Activated naive CD4-positive, alpha-beta T cell treated with anti-CD3 and anti-CD28 coated beads, Interleukin-2, amount 10 ng/mL, durations not matched to agents 7 days and 5 days (primary cell): ENCODE measurements around the gene CHPF2.

Experiments used
- CTCF ChIA-PET: fragments of 350-600 bp; sonication (Branson Sonifier 250); formaldehyde crosslinking; loops from one replicate; lab custom pipeline; 2021; ENCODE audit warnings: antibody characterized with exemption; lab: Charles Lee
- DNase-seq: peaks from one replicate; pipeline ENCODE4 v3.0.0-alpha.2; 2020
- H3K27ac Mint-ChIP-seq: one replicate; pipeline ENCODE4 v1.8.0; 2021; ENCODE audit warnings: mild to moderate bottlenecking, moderate library complexity, mixed read lengths
- H3K27me3 Mint-ChIP-seq: one replicate; pipeline ENCODE4 v1.8.0; 2021; ENCODE audit warnings: mild to moderate bottlenecking, mixed read lengths
- H3K36me3 Mint-ChIP-seq: one replicate; pipeline ENCODE4 v1.8.0; 2021; ENCODE audit warnings: mixed read lengths
- H3K4me1 Mint-ChIP-seq: one replicate; pipeline ENCODE4 v1.8.0; 2021; ENCODE audit warnings: mixed read lengths
- H3K4me3 Mint-ChIP-seq: one replicate; pipeline ENCODE4 v1.8.0; 2021; ENCODE audit warnings: mild to moderate bottlenecking, moderate library complexity, mixed read lengths
- H3K9me3 Mint-ChIP-seq: one replicate; pipeline ENCODE4 v1.8.0; 2021; ENCODE audit warnings: mixed read lengths

The CHPF2 gene

GRCh38 chr7:151249034-151249731, 16.9 kb downstream of the CHPF2 start:
- DNase-seq: peak; percentile 46
- Mint-ChIP-seq H3K27ac (no peak overlapping the region), H3K4me3 (peak overlapping the region; percentile 40), H3K27me3 (peaks cover 94% of the 10 kb centered on the region), H3K4me1 (peaks cover 31% of the 10 kb centered on the region), H3K9me3 (no peaks in the 10 kb centered on the region), H3K36me3 (no peaks in the 10 kb centered on the region)
- CTCF ChIA-PET: interaction anchor here (1.2 kb wide), 1 partner anchor 120 kb away, joined by 3 read pairs; no protein-coding TSS in a partner anchor

- CTCF ChIA-PET: no interaction called here
- Mint-ChIP-seq H3K4me1 (peaks cover 26% of the 10 kb centered on the region), H3K27me3 (peaks cover 96% of the 10 kb centered on the region)
These were observed 17.4 kb downstream of the CHPF2 start for GRCh38 chr7:151249732-151250072.

GRCh38 chr7:151250181-151251132, 18.2 kb downstream of the CHPF2 start:
- CTCF ChIA-PET: interaction anchor here (2.0 kb wide), 1 partner anchor 83 kb away, joined by 5 read pairs; the partner anchor contains the start of gene GBX1
- Mint-ChIP-seq H3K4me1 (peaks cover 22% of the 10 kb centered on the region), H3K9me3 (no peaks in the 10 kb centered on the region), H3K27me3 (peaks cover 97% of the 10 kb centered on the region), H3K4me3 (no peak overlapping the region), H3K27ac (no peak overlapping the region), H3K36me3 (no peaks in the 10 kb centered on the region)
- no peak for DNase-seq

More at GRCh38 chr7:151249732-151250072, 17.4 kb downstream of the CHPF2 start:
- Mint-ChIP-seq H3K4me3 (no peak overlapping the region), H3K27ac (no peak overlapping the region), H3K36me3 (no peaks in the 10 kb centered on the region), H3K9me3 (no peaks in the 10 kb centered on the region)
- no peak for DNase-seq

- DNase-seq: no peak
- no peak overlapping the region for H3K27ac Mint-ChIP-seq
- CTCF ChIA-PET: interaction anchor here (2.0 kb wide), 1 partner anchor 84 kb away, joined by 5 read pairs; the partner anchor contains the start of gene GBX1
- no peak overlapping the region for H3K4me3 Mint-ChIP-seq
- peaks cover 20% of the 10 kb centered on the region for H3K4me1 Mint-ChIP-seq
- no peaks in the 10 kb centered on the region for H3K36me3 Mint-ChIP-seq
- no peaks in the 10 kb centered on the region for H3K9me3 Mint-ChIP-seq
- H3K27me3 Mint-ChIP-seq: peaks cover 97% of the 10 kb centered on the region
These were observed 19.0 kb downstream of the CHPF2 start for GRCh38 chr7:151251328-151251688.

- Mint-ChIP-seq H3K4me3 (no peak overlapping the region), H3K36me3 (no peaks in the 10 kb centered on the region), H3K9me3 (no peaks in the 10 kb centered on the region), H3K27ac (no peak overlapping the region), H3K27me3 (peaks cover 97% of the 10 kb centered on the region), H3K4me1 (peaks cover 20% of the 10 kb centered on the region)
- DNase-seq: no peak
- CTCF ChIA-PET: interaction anchor here (1.3 to 2.0 kb wide), 2 partner anchors 8 to 84 kb away, joined by 5 read pairs; partner anchors contain the start of gene GBX1
These were observed 19.6 kb downstream of the CHPF2 start for GRCh38 chr7:151251689-151252560.

GRCh38 chr7:151252561-151252835, 20.2 kb downstream of the CHPF2 start:
- Mint-ChIP-seq H3K36me3 (no peaks in the 10 kb centered on the region), H3K9me3 (no peaks in the 10 kb centered on the region), H3K4me1 (peaks cover 20% of the 10 kb centered on the region), H3K27ac (no peak overlapping the region), H3K27me3 (peaks cover 97% of the 10 kb centered on the region), H3K4me3 (no peak overlapping the region)
- CTCF ChIA-PET: interaction anchor here (0.5 to 1.3 kb wide), 3 partner anchors 8 to 128 kb away, joined by 3 to 5 read pairs (median 3); no protein-coding TSS in a partner anchor
- DNase-seq: no peak

DNA sequence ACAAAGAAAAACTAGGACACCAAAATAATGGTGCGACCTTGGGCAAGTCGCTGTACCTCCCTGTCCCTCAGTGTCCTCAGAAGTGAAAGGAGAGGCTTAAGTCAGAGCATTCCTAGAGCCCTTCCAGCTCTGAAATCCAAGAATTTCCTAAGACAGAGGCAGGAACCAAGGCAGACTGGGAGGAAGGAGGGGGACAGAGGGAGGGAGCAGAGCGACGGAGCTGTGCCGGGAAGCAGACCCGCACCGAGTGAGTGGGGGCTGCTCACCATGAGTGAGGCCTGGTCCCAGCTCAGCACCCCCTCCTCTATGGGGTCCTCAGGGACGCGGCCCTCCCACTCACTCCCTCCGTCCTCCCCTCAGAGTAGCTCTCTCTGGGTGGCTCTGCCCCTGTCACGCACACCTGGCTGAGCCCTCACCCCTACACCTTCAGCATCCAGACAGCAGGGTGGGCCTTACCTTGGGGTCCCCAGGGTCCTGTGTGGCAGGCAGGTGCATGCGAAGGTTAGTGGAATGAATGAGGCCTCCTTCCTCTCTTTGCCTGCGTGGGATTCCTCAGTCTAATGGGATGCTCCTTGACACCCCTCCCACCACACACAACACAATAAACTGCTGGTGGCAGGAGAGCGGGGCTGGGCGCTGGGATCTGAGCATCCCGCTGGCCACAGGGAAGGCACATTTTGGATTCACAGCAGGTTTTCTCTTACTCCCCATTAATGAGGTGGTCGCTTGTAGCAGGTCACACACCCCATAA, 20.9 kb downstream of the CHPF2 start:
- Mint-ChIP-seq H3K36me3 (no peaks in the 10 kb centered on the region), H3K27ac (no peak overlapping the region), H3K4me1 (peaks cover 16% of the 10 kb centered on the region), H3K27me3 (peaks cover 97% of the 10 kb centered on the region), H3K9me3 (no peaks in the 10 kb centered on the region), H3K4me3 (no peak overlapping the region)
- CTCF ChIA-PET: interaction anchor here (0.5 to 1.3 kb wide), 3 partner anchors 9 to 128 kb away, joined by 3 to 5 read pairs (median 3); no protein-coding TSS in a partner anchor
- DNase-seq: no peak

GRCh38 chr7:151254316-151254715, 22.0 kb downstream of the CHPF2 start:
- Mint-ChIP-seq H3K4me1 (peaks cover 10% of the 10 kb centered on the region), H3K27me3 (peaks cover 95% of the 10 kb centered on the region), H3K36me3 (no peaks in the 10 kb centered on the region), H3K27ac (no peak overlapping the region), H3K4me3 (no peak overlapping the region), H3K9me3 (no peaks in the 10 kb centered on the region)
- CTCF ChIA-PET: interaction anchor here (0.9 kb wide), 1 partner anchor 10 kb away, joined by 4 read pairs; no protein-coding TSS in a partner anchor
- DNase-seq: no peak

DNA sequence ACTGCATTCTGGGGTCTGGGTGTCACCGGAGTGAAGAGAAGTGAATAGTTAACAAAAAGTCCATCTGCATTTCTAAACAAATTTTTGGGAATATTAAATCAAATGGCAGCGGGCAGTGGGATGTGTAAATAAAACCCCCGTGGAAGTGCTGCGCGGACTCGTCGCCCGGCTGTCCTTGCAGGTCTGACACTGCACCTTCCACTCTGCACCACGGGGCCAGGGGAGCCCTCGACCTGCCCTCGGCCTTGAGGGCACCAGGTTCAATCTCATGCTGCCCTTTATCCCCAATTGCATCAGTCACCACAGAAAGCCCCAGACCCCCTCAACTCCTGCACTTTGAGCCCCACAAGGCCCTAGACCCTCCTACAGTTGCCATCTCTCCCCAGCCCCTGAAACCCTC, 22.6 kb downstream of the CHPF2 start:
- DNase-seq: no peak
- Mint-ChIP-seq H3K4me1 (peaks cover 6% of the 10 kb centered on the region), H3K27me3 (peaks cover 90% of the 10 kb centered on the region), H3K4me3 (no peak overlapping the region), H3K36me3 (no peaks in the 10 kb centered on the region), H3K9me3 (no peaks in the 10 kb centered on the region), H3K27ac (no peak overlapping the region)
- CTCF ChIA-PET: interaction anchor here (0.9 kb wide), 1 partner anchor 11 kb away, joined by 4 read pairs; no protein-coding TSS in a partner anchor

DNA sequence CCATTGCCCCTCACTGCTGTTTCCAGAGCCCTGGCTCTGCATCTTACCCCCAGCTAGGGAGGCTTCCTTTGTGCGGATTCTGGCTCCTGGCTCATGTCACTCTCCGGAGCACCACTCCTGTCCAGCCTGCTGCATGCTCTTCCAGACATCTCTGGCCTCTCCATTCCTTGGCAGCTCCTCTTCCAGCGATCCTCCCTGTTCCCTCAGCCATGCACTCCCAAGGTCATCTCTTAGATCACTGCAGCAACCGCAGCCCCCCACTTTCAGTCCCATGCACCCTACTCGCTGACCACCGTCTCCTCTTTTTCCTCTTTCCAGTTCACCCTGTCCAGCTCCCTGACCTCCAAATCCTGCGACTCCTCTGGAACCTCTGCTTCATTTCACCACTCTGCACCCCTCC, 23.1 kb downstream of the CHPF2 start:
- H3K36me3 Mint-ChIP-seq: no peaks in the 10 kb centered on the region
- H3K27ac Mint-ChIP-seq: no peak overlapping the region
- peaks cover 88% of the 10 kb centered on the region for H3K27me3 Mint-ChIP-seq
- CTCF ChIA-PET: interaction anchor here (2.9 kb wide), 1 partner anchor 12 kb away, joined by 14 read pairs; no protein-coding TSS in a partner anchor
- no peak overlapping the region for H3K4me3 Mint-ChIP-seq
- no peak for DNase-seq
- H3K9me3 Mint-ChIP-seq: no peaks in the 10 kb centered on the region
- peaks cover 5% of the 10 kb centered on the region for H3K4me1 Mint-ChIP-seq

GRCh38 chr7:151256410-151257045, 24.2 kb downstream of the CHPF2 start:
- no peak for DNase-seq
- Mint-ChIP-seq H3K4me1 (no peaks in the 10 kb centered on the region), H3K4me3 (no peak overlapping the region), H3K36me3 (no peaks in the 10 kb centered on the region), H3K27ac (no peak overlapping the region), H3K27me3 (peaks cover 88% of the 10 kb centered on the region), H3K9me3 (no peaks in the 10 kb centered on the region)
- CTCF ChIA-PET: interaction anchor here (2.9 kb wide), 1 partner anchor 13 kb away, joined by 14 read pairs; no protein-coding TSS in a partner anchor

DNA sequence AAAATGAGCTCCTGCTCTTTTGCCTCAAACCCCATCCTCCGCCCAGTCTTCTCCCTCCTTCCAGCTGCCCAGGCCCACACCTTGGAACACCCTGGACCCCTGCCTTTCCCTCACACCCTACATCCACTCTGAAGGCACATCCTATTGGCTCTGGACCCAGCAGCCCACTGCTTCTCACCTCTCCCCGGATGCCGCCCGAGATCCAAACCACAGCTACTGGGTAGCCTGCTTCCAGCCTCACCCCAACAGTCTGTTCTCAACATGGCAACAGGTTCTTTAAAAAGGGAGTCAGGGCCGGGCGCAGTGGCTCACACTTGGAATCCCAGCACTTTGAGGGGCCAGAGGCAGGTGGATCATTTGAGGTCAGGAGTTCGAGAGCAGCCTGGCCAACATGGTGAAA, 25.7 kb downstream of the CHPF2 start:
- CTCF ChIA-PET: interaction anchor here (2.9 kb wide), 1 partner anchor 14 kb away, joined by 14 read pairs; no protein-coding TSS in a partner anchor
- DNase-seq: no peak
- Mint-ChIP-seq H3K4me3 (no peak overlapping the region), H3K4me1 (no peaks in the 10 kb centered on the region), H3K27me3 (peaks cover 91% of the 10 kb centered on the region), H3K27ac (no peak overlapping the region), H3K36me3 (no peaks in the 10 kb centered on the region), H3K9me3 (no peaks in the 10 kb centered on the region)
